Uterus (tissue), 4 donors: ENCODE measurements around the gene ABCA6. TPM values are rescaled to one million over a fixed set of nuclear protein-coding genes. Genes with fewer than 3 reads are reported as not detected.
"Not testable (repeated sequence)": the region's sequence is repeated elsewhere in the genome, so short reads cannot be mapped to it uniquely, and the experiment has no call there.

ENCODE experiments used
- DNase-seq, 2 donors: peaks; one replicate each; pipeline ENCODE4 v3.0.0-alpha.2; 2019 to 2020
- H3K27ac ChIP-seq, 2 donors: fragments of 200-600 bp; sonication (generic); 1 replicate in 1 of 2; 2 replicates in 1 of 2; pipeline ENCODE4 v1.5.1; 2016 to 2018
- H3K27me3 ChIP-seq, 2 donors: fragments of 200-600 bp; sonication (generic); one replicate each; pipeline ENCODE4 v1.5.1; 2018 to 2019; ENCODE audit warnings: control low read depth in 1 of 2
- H3K36me3 ChIP-seq, 2 donors: fragments of 200-600 bp; sonication (generic); one replicate each; pipeline ENCODE4 v1.5.1; 2019; ENCODE audit warnings: control low read depth in 1 of 2
- H3K4me1 ChIP-seq, 2 donors: fragments of 200-600 bp; sonication (generic); one replicate each; pipeline ENCODE4 v1.5.1; 2018 to 2019; ENCODE audit warnings: control low read depth in 1 of 2
- H3K4me3 ChIP-seq, 2 donors: fragments of 200-600 bp; sonication (generic); 1 replicate in 1 of 2; 2 replicates in 1 of 2; pipeline ENCODE4 v1.5.1; 2018 to 2019; ENCODE audit warnings: mild to moderate bottlenecking in 1 of 2
- H3K9me3 ChIP-seq, 2 donors: fragments of 200-600 bp; sonication (generic); one replicate each; pipeline ENCODE4 v1.5.1; 2019; ENCODE audit warnings: control low read depth in 1 of 2
- CTCF ChIP-seq, 4 experiments: fragments of 200-600 bp in 2 of 4; fragments of 450-650 bp in 2 of 4; sonication (generic) in 2 of 4; IDR thresholded peaks; one replicate each; pipeline ENCODE4 v1.5.1; 2016 to 2019; ENCODE audit warnings: antibody characterized with exemption in 4 of 4, mild to moderate bottlenecking in 2 of 4, moderate library complexity in 1 of 4
- POLR2A ChIP-seq, 2 donors: fragments of 450-650 bp; IDR thresholded peaks; one replicate each; pipeline ENCODE4 v1.6.1; 2016; ENCODE audit warnings: antibody characterized with exemption in 2 of 2, mild to moderate bottlenecking in 1 of 2, moderate library complexity in 1 of 2
- intact Hi-C: fragments of 100-400 bp; cut with DNase I; formaldehyde crosslinking; loops from one replicate; pipeline ENCODE4 v1.15.1; 2023; ENCODE audit warnings: low total_unique reads
- total RNA-seq, 4 donors: library from RNA; depleted of rRNA in 3 of 4; stranded (reverse); fragments of >200 nt in 3 of 4; gene quantifications; one replicate each; pipeline versions ENCODE4 v1.1.0 to v1.2.4, GENCODE V29; 2014 to 2023
- donor health status: DM: yes; HTN: yes; CAD: no.

ABCA6 gene
- total RNA-seq, 4 donors from 2014 or later = 13.5 to 65.6 (median 45.7) TPM

DNA sequence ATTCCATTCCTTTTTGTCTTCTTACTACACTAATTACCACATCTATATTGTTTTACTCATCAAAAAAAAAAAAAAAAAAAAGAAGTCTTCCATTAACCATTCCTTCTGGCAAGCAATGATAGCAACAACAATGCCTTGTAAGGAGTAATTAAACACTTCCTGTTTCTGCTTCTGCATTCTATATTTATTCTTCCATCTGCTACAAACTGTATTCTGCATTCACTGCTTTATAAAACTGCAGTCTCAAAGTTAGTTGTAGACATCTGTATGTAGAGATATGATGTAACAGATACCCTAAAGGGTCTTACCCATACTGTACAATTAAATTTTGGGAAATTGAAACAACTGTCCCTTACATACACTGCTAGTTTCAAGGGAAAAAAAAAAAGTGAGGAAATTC, 28.7 kb upstream of the ABCA6 start:
- no peak for DNase-seq
- no peak for TF ChIP-seq POLR2A (IDR thresholded peaks at IDR 0.05)
- H3K4me1 ChIP-seq = no peaks in the 10 kb centered on the region
- H3K36me3 ChIP-seq = no peaks in the 10 kb centered on the region
- H3K4me3 ChIP-seq = no peak overlapping the region
- H3K9me3 ChIP-seq = no peaks in the 10 kb centered on the region
- intact Hi-C loops = no loop called here
- H3K27me3 ChIP-seq = no peaks in the 10 kb centered on the region
- H3K27ac ChIP-seq = no peak overlapping the region

- intact Hi-C loops, H3K27me3 ChIP-seq, H3K4me3 ChIP-seq, DNase-seq, H3K27ac ChIP-seq, H3K9me3 ChIP-seq, H3K4me1 ChIP-seq, H3K36me3 ChIP-seq: not testable (repeated sequence)
Measured at GRCh38 chr17:69168642-69169041, 26.9 kb upstream of the ABCA6 start.

- TF ChIP-seq CTCF (IDR thresholded peaks at IDR 0.05) = no peak
- no peak for TF ChIP-seq POLR2A (IDR thresholded peaks at IDR 0.05)
- H3K27me3 ChIP-seq = no peaks in the 10 kb centered on the region
- intact Hi-C loops = no loop called here
- no peak overlapping the region for H3K4me3 ChIP-seq
- H3K9me3 ChIP-seq = no peaks in the 10 kb centered on the region
- no peak for DNase-seq
- H3K4me1 ChIP-seq = no peaks in the 10 kb centered on the region
- H3K27ac ChIP-seq = no peak overlapping the region
- H3K36me3 ChIP-seq = no peaks in the 10 kb centered on the region
Measured at GRCh38 chr17:69166957-69167356, 25.3 kb upstream of the ABCA6 start.

DNA sequence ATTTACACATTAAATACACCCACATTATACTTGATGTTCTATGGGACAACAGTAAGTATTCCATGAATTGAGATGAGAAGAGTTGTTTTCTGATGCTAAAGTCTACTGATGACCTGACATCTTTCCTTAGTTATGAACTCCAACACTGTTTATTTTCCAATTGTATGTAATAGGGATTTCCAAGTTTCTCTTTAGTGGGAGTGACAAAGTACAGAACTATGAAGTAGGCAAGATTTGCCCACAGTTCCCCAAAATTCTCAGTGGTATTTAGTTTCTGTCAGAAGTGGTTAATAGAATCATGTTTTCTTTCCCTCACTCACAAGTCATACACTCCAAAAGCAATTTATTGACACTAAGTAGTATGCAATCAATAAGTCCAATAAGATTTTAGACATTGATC, 22.5 kb upstream of the ABCA6 start:
- no peaks in the 10 kb centered on the region for H3K27me3 ChIP-seq
- no peak for DNase-seq
- no peak overlapping the region for H3K27ac ChIP-seq
- intact Hi-C loops = no loop called here
- no peaks in the 10 kb centered on the region for H3K9me3 ChIP-seq
- H3K36me3 ChIP-seq = no peaks in the 10 kb centered on the region
- no peak overlapping the region for H3K4me3 ChIP-seq
- no peak for TF ChIP-seq POLR2A (IDR thresholded peaks at IDR 0.05)
- TF ChIP-seq CTCF (IDR thresholded peaks at IDR 0.05) = no peak
- no peaks in the 10 kb centered on the region for H3K4me1 ChIP-seq

- Histone ChIP-seq H3K4me3 (no peak overlapping the region), H3K4me1 (no peaks in the 10 kb centered on the region), H3K27ac (no peak overlapping the region), H3K9me3 (no peaks in the 10 kb centered on the region), H3K27me3 (no peaks in the 10 kb centered on the region), H3K36me3 (no peaks in the 10 kb centered on the region)
- TF ChIP-seq CTCF (IDR thresholded peaks at IDR 0.05) (no peak), POLR2A (IDR thresholded peaks at IDR 0.05) (no peak)
- DNase-seq = no peak
- intact Hi-C loops = no loop called here
Measured at GRCh38 chr17:69159418-69159817, 17.7 kb upstream of the ABCA6 start.

- Histone ChIP-seq H3K36me3 (no peaks in the 10 kb centered on the region), H3K4me3 (no peak overlapping the region), H3K27ac (no peak overlapping the region), H3K27me3 (no peaks in the 10 kb centered on the region), H3K9me3 (no peaks in the 10 kb centered on the region), H3K4me1 (no peaks in the 10 kb centered on the region)
- intact Hi-C loops = no loop called here
- DNase-seq = no peak
- no peak for TF ChIP-seq CTCF (IDR thresholded peaks at IDR 0.05)
- no peak for TF ChIP-seq POLR2A (IDR thresholded peaks at IDR 0.05)
Measured at GRCh38 chr17:69154267-69154666, 12.6 kb upstream of the ABCA6 start.
